ENCODE measurements around the gene KLRG1.

- TF ChIP-seq, protein P1, sequence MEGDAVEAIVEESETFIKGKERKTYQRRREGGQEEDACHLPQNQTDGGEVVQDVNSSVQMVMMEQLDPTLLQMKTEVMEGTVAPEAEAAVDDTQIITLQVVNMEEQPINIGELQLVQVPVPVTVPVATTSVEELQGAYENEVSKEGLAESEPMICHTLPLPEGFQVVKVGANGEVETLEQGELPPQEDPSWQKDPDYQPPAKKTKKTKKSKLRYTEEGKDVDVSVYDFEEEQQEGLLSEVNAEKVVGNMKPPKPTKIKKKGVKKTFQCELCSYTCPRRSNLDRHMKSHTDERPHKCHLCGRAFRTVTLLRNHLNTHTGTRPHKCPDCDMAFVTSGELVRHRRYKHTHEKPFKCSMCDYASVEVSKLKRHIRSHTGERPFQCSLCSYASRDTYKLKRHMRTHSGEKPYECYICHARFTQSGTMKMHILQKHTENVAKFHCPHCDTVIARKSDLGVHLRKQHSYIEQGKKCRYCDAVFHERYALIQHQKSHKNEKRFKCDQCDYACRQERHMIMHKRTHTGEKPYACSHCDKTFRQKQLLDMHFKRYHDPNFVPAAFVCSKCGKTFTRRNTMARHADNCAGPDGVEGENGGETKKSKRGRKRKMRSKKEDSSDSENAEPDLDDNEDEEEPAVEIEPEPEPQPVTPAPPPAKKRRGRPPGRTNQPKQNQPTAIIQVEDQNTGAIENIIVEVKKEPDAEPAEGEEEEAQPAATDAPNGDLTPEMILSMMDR (IDR thresholded peaks at IDR 0.05) = no peak
- TF ChIP-seq POLR2A (IDR thresholded peaks at IDR 0.05) = no peak
Measured at GRCh38 chr12:8950221-8950527, 39.2 kb upstream of the KLRG1 start.
